HG03175 (cell line): ENCODE results near the gene PSAT1.

ENCODE experiments used
- ATAC-seq: cut with Tn5 transposase; IDR thresholded peaks from one replicate; pipeline ENCODE4 v1.9.1; 2021; ENCODE audit warnings: mild to moderate bottlenecking, moderate library complexity; ENCODE audit not compliant: unreplicated experiment

The PSAT1 gene

DNA sequence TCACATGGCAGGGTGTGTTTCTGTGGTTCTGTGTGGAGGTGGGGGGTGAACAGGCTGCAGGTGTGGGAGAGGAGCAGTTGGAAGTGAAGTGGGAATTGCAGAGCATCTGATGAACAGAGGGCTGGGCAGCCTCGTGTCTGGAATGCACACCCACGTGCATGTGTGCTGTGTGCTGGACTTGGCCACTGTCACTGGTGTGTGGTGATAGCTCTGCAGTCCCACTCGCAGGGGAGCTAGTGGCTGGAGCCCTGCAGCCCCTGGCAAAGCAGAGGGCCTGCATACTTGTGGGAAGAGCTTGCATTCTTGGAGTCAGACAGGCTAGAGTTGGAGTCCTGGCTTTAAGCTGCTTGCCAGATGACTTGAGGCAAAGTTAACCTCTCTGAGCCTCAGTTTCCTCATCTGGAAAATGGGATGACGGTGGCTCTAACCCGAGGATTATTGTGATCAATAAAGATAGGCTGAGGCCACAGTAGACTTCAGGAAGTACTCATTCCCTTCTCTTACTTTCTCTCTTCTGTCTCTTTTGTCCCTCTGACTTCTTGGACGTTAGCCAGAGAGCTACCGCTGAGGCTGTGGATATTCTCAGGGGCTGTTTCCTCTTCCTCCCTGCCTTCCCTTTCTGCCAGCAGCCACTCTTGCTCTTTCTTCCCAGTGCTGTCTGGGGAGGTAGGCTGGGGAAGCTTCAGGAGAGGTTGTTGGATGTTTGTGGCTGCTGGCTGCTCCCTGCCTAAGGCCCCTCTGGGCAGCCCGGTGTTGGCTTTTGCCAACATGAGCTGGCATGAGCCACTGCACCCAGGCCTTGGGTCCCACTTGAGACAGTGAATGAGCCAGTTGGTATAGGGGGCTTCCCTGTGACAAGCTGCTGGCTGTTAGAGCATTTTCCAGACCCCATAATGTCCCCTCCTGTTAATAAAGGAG is 18.3 kb downstream of the PSAT1 start:
- ATAC-seq: no peak

GRCh38 chr9:78316166-78316892 is 19.4 kb downstream of the PSAT1 start:
- no peak for ATAC-seq

- no peak for ATAC-seq
Observed at GRCh38 chr9:78319197-78320029, 22.5 kb downstream of the PSAT1 start.

DNA sequence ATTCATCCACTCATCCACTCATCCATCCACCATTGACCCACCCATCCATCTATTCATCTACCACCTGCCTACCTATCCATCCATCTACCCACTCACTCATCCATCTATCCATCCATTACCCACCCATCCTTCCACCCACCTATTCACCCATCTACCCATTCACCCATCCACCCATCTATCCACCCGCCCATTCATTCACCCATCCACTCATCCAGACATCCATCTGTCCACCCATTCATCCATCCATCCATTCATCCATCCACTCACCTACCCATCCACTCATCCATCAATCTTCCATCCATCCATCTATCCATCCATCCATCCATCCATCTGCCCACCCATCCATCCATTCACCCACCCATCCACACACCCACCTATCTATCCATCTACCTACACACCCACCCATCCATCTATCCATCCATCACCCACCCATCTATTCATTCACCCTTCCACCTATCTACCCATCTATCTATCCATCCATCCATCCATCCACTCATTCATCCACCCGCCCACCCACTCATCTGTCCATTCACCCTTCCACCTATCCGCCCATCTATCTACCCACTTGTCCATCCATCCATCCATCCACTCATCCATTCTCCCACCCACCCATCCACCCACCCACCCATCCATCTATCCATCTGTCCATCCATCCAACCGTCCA is 23.2 kb downstream of the PSAT1 start:
- no peak for ATAC-seq

GRCh38 chr9:78320875-78321496 is 24.1 kb downstream of the PSAT1 start:
- ATAC-seq: no peak

GRCh38 chr9:78321505-78321904 is 24.6 kb downstream of the PSAT1 start:
- no peak for ATAC-seq

DNA sequence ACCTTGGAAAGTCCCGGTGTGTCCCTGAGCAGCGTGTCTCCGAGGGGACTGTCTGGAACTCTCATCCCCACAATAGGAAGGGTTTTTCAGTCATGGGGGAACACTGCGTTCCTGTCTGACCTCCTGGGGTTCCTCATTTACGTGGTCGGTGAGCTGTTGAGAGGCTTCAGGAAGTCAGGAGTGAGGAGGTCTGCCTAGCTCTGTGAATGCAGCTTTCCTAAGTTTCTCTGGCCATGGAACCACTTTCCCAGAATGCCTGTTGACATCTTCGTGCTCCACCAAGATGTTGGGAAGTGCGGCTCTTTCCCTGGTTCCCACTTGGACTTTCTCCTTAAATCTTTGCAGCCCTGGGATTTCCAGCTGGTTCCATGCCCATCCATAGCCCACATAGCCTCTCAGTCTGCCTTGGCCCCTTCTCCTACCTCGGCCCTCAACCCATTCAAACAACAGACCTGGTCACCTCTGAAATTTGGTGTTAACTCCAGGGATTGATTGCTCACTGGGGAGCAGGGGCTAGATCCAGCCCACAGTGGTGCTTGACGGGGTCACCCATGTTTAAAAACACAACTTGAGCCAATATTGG is 27.2 kb downstream of the PSAT1 start:
- ATAC-seq: no peak

GRCh38 chr9:78324682-78325081 is 27.8 kb downstream of the PSAT1 start:
- ATAC-seq: no peak

DNA sequence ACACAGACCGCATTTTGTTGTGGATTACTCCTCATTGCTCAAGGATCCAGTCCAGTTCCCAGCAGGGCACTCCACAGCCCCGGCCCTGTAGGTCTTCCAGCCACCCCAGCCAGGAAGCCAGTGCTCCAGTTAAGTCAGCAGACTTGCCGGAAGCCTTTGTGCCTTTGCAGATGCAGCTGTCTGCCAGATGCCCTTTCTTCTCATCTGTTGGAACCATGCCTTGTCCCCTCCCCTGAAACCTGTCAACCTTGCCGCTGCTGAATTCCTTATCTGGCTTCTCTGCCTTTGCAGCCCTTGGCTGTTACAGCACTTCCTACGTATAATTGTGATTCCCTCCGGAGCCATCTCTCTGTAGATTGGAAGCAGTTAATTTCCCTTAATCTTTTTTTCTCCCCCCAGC is 28.4 kb downstream of the PSAT1 start:
- no peak for ATAC-seq

DNA sequence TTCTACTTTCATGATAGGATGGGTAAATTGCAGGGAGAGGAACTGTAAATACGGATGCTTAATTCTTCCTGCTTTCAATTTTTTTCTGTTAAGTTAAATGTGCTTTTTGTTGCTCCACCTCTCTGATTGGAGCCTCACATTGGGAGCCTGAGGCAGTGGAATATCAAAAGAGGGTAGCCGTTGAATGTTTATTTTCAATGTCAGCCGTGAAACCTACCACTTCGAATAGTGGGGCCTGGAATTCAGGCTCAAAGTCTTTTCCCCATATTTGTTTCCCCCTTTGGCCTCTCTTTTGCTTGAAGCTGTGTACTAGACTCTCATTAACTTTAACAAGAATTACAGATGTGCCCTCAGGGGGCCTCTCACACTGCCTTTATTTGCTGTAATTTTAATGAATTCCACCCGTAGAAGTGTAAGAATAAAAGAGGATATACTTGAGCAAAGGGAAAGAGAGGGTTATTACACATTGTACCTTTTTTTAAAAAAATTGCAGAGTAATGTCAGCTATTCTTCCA is 29.0 kb downstream of the PSAT1 start:
- ATAC-seq: no peak

GRCh38 chr9:78326564-78326963 is 29.6 kb downstream of the PSAT1 start:
- no peak for ATAC-seq

GRCh38 chr9:78332381-78332780 is 35.5 kb downstream of the PSAT1 start:
- no peak for ATAC-seq

DNA sequence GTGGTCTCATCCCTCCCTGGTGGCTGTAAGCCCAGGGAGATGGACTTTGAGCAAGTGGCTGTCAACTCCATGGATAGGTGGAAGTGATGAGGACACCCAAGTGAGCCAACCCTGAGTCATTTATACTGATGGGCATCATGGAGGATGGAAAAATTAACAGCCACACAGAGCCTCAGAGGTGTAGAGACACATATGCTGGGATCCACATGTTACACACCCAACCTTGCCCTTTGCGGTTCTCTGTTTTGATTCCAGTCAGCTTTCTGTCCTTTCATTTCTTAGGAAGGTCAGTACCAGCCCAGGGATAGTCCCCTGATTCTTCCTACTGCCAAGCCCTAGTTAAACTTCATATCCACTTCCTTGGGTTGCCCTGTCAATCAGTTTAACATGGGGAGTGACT is 51.9 kb downstream of the PSAT1 start:
- no peak for ATAC-seq

- no peak for ATAC-seq
Observed at GRCh38 chr9:78351816-78352215, 54.9 kb downstream of the PSAT1 start.

- no peak for ATAC-seq
Observed at GRCh38 chr9:78354324-78354973, 57.5 kb downstream of the PSAT1 start.

DNA sequence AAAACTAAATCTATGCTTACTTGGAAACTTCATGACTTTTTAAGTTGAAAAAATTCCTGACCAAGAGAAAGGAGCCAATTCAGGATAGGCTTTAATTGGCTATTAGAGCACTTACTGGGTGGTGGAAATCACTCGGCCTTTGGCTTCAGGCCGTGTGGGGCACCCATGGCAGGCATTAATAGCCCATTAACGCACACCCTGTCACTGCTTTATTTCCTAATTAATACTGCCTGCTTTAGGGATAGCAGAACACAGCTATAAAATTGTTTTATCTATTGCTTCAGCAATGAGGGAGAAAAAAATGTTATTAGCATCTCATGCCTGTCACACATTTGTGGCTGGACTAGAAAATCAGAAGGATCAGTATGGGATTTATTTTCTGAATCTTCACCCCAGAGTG is 58.1 kb downstream of the PSAT1 start:
- no peak for ATAC-seq

DNA sequence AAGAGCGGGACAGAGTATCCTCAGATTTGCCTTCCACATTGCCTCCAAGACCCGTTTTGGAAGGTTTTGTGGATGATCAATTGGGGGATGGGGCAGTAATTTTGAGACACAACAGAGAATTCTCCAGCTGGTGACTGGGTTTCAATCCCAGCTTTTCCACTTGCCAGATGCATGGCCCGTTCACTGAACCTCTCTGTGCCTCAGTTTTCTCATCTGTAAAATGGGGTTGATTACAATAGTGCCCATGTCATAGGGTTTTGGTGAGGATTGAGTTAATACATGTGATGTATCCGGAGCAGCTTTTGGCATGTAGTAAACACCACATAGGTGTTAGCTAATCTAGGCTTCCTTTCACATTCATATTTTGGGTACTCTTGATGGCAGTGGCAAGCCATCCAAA is 59.7 kb downstream of the PSAT1 start:
- no peak for ATAC-seq

GRCh38 chr9:78357165-78357873 is 60.4 kb downstream of the PSAT1 start:
- no peak for ATAC-seq
